SK-N-MC (cell line): Measurements from ENCODE around the gene CFAP410.

Experiments
- EZH2 ChIP-seq: fragments of 200-600 bp; sonication (generic); IDR thresholded peaks from one replicate; pipeline ENCODE4 v1.6.1; 2017; ENCODE audit warnings: antibody characterized with exemption
- POLR2AphosphoS5 ChIP-seq: IDR thresholded peaks from 2 replicates; pipeline ENCODE4 v1.6.1; 2012; ENCODE audit warnings: mild to moderate bottlenecking, low read depth, low read length, borderline replicate concordance

GRCh38 chr21:44296103-44296519 is 43.1 kb downstream of the CFAP410 start:
- TF ChIP-seq POLR2AphosphoS5 (no peak), EZH2 (no peak)
